Tongue (tissue), 2 donors: ENCODE measurements around the gene SLX9. TPM values are rescaled to one million over a fixed set of nuclear protein-coding genes. Genes with fewer than 3 reads are reported as not detected.

Experiments
- DNase-seq: peaks from one replicate; pipeline ENCODE4 v3.0.0-alpha.2; 2015
- total RNA-seq: library from RNA; depleted of rRNA; stranded (reverse); fragments of >200 nt; gene quantifications from one replicate; pipeline ENCODE4 v1.2.3, GENCODE V29; 2014

SLX9 gene
- 19.5 TPM for total RNA-seq

- peak; percentile 89 for DNase-seq
Measured at GRCh38 chr21:44939532-44940115, at the start of gene SLX9. SLX9 (plus strand) TSS chr21:44940029; CDS start chr21:44940058, 29 bp downstream.

GRCh38 chr21:44890338-44890931 is 49.4 kb upstream of the SLX9 start:
- DNase-seq = no peak

GRCh38 chr21:44890961-44891541 is 48.8 kb upstream of the SLX9 start:
- DNase-seq = no peak

GRCh38 chr21:44891631-44892031 is 48.2 kb upstream of the SLX9 start:
- no peak for DNase-seq

- DNase-seq = peak; percentile 48
Measured at GRCh38 chr21:44892095-44892494, 47.7 kb upstream of the SLX9 start.

- peak; percentile 59 for DNase-seq
Measured at GRCh38 chr21:44892536-44893277, 47.1 kb upstream of the SLX9 start.

GRCh38 chr21:44893278-44893556 is 46.6 kb upstream of the SLX9 start:
- no peak for DNase-seq

- no peak for DNase-seq
Measured at GRCh38 chr21:44893948-44894656, 45.7 kb upstream of the SLX9 start.

GRCh38 chr21:44894687-44895302 is 45.0 kb upstream of the SLX9 start:
- no peak for DNase-seq

- no peak for DNase-seq
Measured at GRCh38 chr21:44895859-44896258, 44.0 kb upstream of the SLX9 start.

- no peak for DNase-seq
Measured at GRCh38 chr21:44896561-44897286, 43.1 kb upstream of the SLX9 start.

- DNase-seq = no peak
Measured at GRCh38 chr21:44897326-44898010, 42.4 kb upstream of the SLX9 start.

GRCh38 chr21:44898011-44898488 is 41.8 kb upstream of the SLX9 start:
- DNase-seq = no peak

- no peak for DNase-seq
Measured at GRCh38 chr21:44898851-44899767, 40.7 kb upstream of the SLX9 start.

- no peak for DNase-seq
Measured at GRCh38 chr21:44899768-44900558, 39.9 kb upstream of the SLX9 start.

- no peak for DNase-seq
Measured at GRCh38 chr21:44900559-44901251, 39.1 kb upstream of the SLX9 start.

- no peak for DNase-seq
Measured at GRCh38 chr21:44901391-44902074, 38.3 kb upstream of the SLX9 start.
